Measurements from ENCODE around the gene CHD8.

Gene CHD8

DNA sequence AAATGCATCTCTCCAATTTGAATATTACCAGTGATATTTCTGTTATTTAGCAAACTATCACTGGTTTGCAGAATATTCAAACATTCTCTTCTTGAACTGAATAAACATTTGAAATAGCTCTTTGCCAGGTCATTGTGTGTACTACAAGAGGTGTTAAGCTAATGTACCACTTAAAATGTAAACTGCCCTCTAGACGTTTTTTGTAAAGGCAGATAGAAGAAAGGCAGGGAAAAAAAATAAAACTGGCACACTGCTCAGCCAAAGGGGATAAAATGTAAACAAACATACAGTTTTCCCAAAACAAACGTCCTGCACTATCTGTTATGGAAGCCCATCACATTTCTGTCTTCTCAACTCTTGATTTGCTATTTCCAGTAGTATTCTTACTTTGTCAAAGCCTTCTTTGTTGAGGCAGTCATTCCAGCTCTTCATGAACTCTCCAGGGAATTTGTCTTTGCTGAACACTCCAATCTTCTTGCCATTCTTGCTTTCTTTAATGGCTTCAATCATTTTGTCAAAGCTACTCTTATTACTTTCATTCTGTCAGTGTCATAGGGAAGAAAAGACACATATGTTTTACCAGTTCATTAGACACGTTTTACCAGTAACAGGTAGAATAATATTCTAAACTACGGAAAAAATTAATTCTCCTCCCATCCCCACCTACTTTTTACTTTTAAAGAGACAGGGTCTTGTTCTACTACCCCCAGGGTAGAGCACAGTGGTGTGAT is 85.8 kb downstream of the CHD8 start:
- DNase-seq: no peak

DNA sequence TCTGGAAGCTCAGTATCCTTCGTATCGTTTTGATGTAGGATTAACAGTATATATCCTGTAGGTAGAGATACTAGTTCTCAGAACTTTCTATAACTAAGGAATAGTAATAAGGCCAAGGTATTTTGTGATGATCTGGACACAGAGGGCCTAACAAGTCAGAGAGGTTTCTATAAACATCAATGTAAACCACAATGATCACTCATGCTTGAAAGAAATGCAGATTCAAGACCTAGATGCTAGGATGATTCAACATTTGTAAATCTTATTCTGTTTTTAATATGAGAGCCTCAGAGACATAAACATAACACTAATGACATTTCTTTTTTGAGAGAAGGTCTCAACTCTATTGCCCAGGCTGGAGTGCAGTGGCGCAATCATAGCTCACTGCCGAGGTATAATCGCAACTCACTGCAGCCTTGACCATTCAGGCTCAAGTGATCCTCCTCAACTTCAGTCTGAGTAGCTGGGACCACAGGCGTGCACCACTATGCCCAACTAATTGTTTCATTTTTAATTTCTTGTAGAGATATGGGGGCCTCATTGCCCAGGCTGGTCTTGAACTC is 88.3 kb downstream of the CHD8 start:
- DNase-seq: no peak

GRCh38 chr14:21356511-21356910 is 99.4 kb downstream of the CHD8 start:
- no peak for DNase-seq

DNA sequence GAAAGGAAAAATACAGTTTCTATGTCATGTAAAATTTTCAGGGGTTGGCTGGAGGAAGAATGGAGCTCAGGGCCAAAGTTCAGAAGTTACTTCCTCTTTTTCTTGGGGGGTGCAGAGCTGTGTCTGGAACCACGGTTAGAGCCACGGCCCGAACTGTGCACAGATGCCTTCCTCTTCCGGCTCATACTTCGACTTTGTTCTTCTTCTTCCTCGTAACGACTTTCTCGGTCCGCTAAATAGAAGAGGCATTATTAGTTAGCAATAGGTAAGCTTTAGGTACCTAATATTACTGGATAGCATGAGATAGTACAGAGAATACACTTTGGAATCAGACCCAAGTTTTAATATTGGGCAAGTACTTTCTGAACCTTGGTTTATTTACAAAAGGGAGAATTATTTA is 103.3 kb downstream of the CHD8 start:
- DNase-seq: no peak

GRCh38 chr14:21350539-21350938 is 105.4 kb downstream of the CHD8 start:
- no peak for DNase-seq

DNA sequence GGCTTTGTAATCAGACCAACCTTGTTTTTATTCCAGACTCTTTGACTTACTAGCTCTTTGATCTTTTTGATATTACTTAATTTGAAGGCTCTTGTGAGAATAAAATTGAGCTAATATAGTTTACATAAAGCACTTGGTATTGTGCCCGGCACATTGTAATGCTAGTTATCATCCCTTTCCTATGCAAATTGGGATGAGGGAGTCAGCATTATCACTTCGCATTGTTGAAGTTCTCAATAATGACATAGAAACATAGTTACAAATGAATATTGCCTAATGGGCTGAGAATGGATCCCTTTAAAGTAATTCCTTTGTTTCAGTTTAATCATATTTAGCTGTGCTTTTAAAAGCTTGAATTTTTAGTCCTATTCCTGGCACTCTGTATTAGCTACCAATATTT is 108.7 kb downstream of the CHD8 start:
- DNase-seq: no peak

- no peak for DNase-seq
Measured at GRCh38 chr14:21346532-21347135, 109.3 kb downstream of the CHD8 start.

DNA sequence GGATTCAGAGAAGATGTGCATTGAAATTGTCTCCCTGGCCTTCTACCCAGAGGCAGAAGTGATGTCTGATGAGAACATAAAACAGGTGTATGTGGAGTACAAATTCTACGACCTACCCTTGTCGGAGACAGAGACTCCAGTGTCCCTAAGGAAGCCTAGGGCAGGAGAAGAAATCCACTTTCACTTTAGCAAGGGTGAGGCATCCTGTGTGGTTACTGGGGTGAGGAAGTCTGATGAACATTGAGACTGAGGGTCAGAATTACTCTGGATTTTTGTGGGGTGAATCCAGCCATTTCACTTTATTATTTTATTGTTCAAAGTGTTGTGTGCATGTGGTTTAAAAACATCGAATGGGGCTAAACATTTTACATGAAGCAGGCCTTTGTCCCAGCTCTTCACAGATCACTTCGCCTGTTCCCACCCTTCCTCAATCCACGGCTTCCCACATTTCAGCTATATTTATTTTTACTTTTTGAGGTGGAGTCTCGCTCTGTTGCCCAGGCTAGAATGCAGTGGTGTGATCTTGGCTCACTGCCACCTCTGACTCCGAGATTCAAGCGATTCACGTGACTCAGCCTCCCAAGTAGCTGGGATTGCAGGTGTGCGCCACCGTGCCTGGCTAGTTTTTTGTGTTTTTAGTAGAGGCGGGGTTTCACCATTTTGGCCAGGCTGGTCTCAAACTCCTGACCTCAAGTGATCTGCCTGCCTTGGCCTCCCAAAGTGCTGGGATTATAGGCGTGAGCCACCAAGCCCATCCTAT is 112.7 kb downstream of the CHD8 start:
- DNase-seq: no peak

Measured in NCI-H1105 (cell line).